IMR-90 (cell line): ENCODE data around the gene ZFAND2B. TPM values are rescaled to one million over a fixed set of nuclear protein-coding genes. Genes with fewer than 3 reads are reported as not detected.

Experiments used
- RCOR1 ChIP-seq: IDR thresholded peaks from 2 replicates; pipeline ENCODE4 v1.6.1; 2012; ENCODE audit warnings: mild to moderate bottlenecking, low read length, improper control_type of control experiment; ENCODE audit not compliant: insufficient replicate concordance
- RFX5 ChIP-seq: IDR thresholded peaks from 2 replicates; pipeline ENCODE4 v1.8.0; 2012; ENCODE audit warnings: low read depth, mild to moderate bottlenecking, low read length, moderate library complexity
- polyA plus RNA-seq, 3 experiments: library from polyadenylated mRNA; depleted of rRNA; stranded (reverse); fragments of >200 nt; gene quantifications; 2 replicates each; pipeline ENCODE4 v1.2.3, GENCODE V29; 2012; ENCODE audit warnings: low replicate concordance in 1 of 3
- total RNA-seq: library from RNA; depleted of rRNA; stranded (reverse); fragments of >200 nt; gene quantifications from 2 replicates; pipeline ENCODE4 v1.2.3, GENCODE V29; 2012
- TF ChIP-seq, protein P1 (sequence below): fragments of 150-350 bp; IDR thresholded peaks from 2 replicates; pipeline ENCODE4 v1.6.1; 2017; ENCODE audit warnings: mild to moderate bottlenecking, antibody characterized with exemption, low read length, low read depth

The ZFAND2B gene
- total and polyA plus RNA-seq, 2 of the 4 experiments (the other 2 are of a cell fraction): 25.5 to 38.3 TPM

DNA sequence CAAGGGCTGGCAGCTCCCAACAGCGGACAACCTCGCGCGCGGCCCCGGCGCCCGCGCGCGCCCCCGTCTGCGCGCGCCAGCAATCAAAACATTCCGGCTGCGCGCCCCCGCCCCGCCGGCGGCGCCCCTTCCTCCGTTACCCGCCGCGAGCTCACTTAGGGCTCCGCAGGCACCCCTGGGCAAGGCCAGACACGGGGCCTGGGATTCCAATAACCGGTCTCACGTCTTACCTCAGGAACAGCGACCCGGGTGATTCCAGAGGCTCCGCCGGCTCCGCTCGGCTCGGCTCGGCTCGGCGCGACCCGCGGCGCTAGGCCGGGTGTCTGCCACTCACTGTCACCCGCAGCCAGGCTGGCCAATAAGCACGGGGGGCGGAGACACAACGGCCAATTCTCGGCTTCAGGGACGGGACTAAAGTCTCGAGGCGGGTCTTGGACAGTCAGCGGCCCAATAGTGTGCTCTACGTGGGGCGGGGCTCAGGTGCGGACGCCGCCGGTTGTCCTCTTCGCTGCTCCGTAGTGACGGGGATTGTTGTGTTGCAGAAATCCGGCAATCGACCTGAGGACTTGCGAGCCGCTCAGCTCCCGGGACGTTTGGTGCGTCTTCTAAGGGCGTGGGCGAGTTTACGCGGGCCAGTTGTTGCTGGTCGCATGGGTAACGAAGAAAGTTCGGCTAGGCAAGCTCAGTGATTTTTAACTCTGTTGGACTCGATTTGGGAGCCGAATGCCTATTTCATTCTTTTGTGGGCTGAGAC, 22.9 kb downstream of the ZFAND2B start, which contains the start of the genes ANKZF1 and ATG9A (continued):
- TF ChIP-seq, protein P1, sequence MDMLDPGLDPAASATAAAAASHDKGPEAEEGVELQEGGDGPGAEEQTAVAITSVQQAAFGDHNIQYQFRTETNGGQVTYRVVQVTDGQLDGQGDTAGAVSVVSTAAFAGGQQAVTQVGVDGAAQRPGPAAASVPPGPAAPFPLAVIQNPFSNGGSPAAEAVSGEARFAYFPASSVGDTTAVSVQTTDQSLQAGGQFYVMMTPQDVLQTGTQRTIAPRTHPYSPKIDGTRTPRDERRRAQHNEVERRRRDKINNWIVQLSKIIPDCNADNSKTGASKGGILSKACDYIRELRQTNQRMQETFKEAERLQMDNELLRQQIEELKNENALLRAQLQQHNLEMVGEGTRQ: no peak
- TF ChIP-seq RFX5: no peak
- no peak for TF ChIP-seq RCOR1
